HG02588 (cell line): ENCODE results near the gene GPC1.

Experiments used
- ATAC-seq: cut with Tn5 transposase; IDR thresholded peaks from one replicate; pipeline ENCODE4 v1.9.1; 2021; ENCODE audit warnings: mild to moderate bottlenecking, moderate library complexity; ENCODE audit not compliant: unreplicated experiment

Gene GPC1

DNA sequence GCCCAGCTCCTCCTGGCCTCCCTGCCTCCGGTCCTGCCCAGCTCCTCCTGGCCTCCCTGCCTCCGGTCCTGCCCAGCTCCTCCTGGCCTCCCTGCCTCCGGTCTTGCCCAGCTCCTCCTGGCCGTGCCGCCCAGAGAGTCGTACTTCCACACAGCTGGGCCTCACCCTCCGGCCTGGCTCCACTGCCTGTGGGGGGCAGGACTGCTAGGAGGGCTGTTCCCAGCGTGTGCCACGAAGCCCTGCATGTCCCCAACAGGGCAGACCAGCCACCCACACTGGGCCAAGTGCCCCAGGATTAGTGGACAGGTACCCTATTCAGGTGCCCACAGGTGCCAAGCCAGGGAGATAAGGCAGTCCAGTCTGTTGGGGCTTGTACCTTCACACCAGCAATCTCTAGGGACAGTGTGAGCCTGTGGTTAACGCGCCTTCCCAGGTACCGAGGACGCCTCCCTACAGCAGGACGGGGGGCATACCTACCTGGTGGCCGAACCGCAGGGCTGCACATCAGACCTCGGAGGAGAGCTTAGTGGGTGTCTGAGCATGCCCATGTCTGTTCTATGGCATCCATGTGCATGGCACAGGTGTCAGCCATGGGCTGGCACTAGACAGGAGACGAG is 5.3 kb downstream of the GPC1 start:
- ATAC-seq: no peak

DNA sequence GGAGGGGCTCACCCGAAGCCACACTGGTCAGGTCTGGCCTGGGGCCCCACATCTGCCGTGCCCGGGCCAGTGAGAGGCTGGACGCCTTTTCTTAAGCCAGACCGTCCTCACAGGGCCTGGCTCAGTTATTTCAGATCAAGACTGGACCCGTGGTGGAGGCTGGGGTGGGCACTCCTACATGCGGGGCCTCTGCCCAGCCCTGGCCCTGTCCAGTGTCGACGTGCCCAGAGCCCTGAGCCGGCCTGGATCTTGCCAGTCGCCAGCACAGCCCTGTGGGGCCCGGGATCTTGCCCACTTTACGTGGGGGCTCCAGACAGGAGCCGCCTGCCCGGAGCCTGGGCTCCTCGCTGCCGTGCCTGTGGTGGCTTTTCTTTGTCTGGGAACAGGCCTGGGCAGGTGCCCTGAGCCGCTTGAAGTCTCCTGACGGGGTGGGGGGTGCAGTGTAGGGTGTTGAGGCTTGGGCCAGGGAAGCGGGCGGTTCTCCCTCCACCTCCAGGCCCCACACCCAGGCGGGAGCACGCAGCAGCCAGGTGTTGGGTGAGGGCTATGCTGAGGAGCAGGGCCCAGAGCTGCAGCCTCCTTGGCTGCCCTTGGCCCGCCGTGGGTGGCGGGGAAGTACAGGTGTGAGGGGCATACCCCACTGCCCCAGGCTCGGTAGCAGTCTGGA is 6.0 kb downstream of the GPC1 start:
- ATAC-seq: no peak

DNA sequence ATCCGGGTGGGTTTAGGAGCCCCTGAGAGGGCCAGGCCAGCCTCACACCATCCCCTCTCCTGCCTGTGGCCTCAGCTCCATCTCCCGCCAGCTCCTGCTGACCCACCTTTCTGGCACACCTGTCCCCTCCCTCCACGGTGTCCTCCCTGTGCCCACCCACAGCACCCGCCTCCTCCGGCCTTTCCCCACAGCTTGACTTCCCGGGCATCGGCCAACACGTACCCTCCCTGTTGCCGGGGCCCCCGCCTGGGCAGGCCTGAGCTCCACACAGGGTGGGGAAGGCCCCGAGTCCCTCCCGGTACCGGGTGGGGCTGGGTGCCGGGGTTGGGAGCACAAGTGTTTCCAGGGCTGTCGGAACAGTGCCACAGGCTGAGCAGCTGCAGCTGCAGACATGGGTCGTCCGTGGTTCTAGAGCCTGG is 6.5 kb downstream of the GPC1 start:
- no peak for ATAC-seq

DNA sequence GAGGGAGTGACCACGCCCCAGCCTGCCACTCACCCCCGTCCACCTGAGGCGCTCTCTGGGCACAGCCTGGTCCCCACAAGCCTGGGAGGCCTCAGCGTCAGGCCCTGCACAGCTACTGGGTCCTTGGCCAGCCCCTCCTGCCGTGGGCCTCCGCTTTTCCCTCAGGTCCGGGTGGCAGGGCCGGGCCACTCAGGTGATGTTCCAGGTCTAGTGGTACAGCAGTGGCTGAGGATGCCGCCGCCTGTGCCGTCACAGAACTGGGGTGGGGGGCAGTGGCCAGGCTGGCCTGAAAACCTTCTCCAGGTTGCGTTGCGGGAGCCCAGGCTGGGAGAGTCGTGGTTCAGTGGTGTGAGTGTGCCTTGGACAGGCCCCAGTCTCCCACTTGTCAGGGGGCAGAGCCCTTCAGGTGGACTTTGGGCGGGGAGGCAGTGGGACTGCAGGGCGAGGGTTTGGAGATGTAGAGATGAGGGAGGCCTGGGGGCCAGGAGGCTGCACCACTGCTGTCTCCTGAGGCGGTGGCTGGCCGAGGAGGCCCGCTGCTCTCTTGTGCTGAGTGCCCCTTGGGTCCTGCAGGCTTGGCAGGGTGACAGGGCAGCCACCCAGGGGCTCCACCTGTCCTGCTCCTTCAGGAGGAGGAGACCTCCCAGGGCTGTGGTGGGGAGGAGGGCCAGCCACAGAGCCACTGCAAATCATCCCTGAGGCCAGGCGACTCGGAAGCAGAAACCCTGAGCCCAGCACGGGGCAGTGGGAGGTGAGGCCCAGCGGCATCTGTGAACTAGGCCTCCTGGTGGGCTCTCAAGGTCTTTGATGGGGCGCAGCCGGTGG is 7.6 kb downstream of the GPC1 start:
- no peak for ATAC-seq

DNA sequence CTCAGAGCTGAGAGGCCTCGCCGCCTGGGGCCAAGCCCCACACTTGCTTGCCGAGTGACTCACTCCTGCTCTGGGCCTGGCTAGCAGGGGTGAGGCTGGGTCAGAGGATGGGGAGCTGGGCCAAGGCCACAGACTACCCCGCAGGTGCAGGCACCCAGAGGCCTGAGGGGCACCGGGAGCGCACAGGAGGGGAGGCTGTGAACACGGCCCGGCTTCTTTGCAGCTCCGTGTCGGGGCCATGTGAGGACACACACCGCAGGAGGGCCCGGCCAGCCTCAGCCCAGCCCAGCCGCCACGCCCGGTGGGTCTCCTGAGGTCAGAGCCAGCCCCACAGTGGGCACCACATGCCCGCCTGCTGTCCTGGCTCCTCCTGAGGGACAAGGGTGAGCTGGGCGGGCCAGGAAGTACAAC is 8.4 kb downstream of the GPC1 start:
- no peak for ATAC-seq

DNA sequence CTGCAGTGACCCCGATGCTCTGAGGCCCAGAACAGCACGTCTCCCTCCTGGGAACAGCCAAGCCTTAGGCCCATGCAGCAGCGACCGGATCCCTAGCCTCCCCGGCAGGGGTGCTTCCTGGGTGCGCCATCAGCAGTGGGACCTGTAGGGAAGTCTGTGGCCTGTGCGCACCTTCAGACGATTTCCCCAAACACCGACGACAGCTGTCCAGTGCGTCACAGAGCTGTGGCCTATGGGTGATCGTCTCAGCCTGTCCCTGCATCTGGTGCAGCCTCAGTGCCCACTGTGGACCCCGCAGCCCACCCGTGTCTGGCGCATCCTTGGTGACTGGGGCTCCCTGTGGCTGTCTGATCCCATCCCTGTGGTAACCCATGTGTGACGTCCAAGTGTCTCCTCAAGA is 9.0 kb downstream of the GPC1 start:
- no peak for ATAC-seq

DNA sequence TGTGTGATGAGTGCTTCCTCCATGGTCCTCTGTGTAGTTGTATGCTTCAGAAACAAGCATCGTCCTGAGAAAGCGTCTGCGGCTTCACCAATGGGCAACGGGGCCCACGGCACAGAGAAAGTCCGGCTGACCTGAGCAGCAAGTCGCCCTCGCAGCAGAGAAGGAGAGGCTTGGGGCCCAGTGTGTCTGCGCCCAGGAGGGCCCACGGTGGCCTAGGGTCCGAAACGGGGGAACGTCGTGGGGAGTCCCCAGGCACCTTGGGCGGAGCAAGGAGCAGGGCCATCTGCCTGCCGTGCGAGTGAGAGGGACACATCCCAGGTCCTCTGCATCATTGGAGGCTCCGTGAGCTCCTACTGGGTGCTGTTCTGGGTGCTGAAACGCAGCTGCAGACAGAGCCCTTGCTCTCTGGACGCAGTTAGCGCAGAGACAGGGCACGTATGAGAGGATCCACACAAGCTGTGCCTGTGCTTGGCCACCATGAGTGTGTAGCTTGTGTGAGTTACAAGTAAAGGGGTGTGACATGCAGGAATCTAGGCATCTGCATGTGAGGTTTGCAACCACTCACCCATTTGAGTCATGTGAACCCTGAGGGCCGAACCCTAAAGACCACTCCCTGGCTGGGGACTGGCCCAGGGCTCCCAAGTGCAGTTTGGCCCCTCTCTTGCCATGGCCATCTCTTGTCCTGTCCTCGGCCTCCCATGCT is 10.6 kb downstream of the GPC1 start:
- ATAC-seq: no peak

DNA sequence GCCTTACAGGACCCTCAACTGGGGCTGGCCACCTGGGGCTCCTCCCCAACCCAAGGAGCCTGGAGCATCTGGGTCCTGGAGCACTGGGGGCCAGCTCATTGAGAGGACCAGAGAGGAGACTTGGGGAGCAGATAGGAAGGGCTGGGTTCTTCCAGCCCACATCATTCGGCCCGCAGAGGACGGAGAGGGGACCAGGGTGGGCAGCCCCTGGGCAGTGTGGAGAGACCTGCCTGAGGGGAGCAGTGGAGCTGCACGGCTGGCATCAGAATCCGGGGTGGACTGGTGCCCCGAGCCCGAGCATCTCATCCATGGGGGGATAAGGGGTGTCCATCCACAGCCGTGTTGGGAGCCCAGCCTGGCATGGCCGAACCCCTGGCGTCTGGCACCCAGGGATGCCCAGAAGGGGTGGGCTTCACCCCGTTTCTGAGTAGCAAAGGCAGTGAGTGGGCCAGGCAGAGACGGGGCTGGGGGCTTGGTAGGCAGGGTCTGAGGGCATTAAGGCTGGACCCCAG is 11.3 kb downstream of the GPC1 start:
- ATAC-seq: no peak

DNA sequence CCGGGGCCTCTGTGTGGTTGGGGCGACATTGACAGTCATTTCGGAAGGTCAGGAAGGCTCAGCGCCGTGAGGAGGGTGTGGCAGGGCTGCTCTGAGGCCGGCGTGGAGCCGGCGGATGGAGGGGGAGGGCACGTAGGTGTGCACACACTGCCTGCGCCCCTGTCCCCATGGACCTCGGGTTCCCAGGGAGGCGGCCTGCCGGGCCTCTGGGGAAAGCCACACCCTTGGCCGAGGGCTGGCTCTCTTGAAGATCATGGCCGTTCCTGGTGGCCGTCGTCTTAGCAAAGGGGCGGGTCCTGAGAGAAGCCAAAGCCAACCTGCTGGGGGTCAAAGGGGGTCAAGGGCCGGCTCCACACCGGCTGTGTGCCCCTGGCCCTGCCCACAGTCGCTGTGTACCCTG is 11.9 kb downstream of the GPC1 start:
- no peak for ATAC-seq

DNA sequence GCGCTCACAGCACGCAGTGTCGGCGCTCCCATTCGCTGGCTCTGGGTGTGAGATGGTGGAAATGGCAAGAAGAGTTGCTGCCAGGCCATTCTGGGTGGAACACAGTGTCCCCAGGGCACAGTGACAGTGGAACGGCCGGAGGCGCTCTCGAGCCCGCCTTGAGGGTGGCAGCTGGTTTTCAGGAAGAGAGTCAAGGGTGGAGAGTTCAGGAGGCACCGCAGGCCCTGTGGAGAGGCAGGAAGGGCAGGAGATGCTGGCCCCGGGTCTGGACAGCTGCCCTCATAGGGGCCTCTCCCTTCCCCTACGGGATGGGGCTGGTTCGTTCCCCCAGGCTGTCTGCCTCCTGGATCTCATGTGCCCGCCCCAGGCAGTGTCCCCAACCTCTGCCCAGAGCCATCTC is 12.5 kb downstream of the GPC1 start:
- no peak for ATAC-seq

DNA sequence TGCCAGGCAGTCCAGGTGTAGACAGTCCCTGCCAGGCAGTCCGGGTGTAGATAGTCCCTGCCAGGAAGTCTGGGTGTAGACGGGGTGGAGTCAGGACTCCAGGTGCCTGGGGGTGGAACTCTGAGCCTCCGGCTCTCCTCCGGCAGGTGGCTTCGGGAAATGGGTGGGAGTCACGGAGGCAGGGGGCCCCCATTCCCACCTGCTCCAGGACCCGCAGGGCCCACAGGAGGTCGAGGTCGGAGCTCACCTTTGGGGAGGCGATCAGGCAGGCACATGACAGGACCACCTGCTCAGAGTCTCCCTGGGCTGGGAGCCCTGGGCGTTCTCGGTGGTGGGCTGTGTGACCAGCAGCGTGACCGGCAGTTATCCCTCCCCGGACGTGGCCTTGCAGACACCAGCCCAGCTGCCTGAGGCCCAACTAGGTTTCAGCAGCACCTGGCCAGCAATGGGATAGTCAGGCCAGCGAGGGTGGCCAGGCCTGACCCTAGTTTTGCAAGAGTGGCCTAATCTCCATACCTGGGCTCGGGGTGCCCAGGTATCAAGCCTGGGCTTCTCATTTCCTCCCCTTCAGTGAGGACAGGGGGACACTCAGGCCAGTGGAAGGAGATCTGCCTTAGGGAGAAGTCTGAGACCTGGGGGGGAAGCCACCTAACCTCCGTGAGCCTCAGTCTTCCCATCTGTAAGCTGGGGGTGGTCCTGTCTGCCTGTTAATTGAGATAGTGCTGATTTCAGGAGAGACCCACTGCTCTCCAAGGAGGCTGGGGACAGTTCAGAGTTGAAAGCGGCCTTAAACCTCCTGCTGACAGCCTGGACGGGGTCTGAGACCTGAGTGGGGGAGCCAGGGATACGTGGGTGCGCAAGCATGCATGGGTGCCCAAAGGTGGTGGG is 13.2 kb downstream of the GPC1 start:
- ATAC-seq: no peak

DNA sequence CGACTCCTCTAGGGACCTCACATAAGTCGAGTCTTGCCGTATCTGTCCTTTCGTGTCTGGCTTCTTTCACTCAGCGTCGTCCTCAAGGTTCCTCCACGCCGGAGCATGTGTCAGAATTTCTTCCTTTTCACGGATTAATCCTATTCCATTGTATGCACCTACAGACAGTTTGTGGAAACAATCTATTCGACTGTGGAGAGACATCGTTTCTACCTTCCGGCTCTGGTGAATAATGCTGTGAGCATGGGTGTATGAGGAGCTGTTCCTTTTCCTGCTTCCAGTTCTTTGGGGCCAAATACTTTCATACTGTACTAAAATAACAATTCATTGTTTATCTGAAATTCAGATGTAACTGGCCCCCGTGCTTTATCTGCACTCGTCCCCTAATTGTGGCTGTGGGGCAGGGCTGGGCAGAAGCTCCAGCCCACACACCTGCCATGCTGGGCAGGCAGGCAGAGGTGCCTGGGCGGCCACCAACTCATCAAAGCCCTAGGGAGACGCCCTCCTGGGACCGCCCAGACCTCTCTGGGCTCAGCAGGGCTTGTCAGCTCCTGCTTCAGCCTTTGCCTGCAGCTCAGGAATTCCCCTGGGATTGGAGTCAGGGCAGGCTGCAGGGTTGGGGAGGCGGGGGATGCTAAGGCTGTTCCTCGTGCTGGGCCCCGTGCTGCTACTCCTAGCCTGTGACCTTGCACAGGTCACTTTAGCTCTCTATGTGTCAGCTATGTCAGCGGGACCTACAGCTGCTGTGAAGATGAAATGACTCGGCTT is 14.5 kb downstream of the GPC1 start:
- ATAC-seq: no peak

DNA sequence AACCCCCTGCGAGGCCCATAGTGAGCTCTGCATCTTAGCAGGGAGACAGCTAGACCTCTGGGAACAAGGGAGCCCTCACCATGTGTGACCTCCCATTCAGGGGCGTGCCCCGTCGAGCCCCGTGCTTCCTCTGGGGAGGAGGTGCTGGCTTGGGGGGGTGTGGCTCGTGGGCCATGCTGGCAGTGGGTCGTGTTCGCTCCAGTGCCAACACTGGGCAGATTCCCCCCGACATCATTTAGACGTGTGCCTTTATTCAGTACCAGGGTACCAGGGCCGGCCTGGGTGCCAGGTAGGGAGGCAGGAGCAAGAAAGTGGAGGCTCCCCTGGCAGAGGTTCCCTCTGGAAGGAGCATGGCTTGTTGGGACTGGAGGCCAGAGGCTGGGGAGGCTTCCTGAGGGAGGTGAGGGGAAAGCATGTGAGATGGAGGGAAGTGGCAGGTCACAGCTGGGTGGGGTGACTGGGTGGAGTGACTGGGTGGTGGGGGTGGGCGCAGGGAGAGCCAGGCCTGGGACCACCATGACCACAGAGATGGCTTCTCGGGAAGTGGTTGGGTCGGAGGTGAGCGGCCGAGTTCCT is 15.2 kb downstream of the GPC1 start:
- no peak for ATAC-seq

DNA sequence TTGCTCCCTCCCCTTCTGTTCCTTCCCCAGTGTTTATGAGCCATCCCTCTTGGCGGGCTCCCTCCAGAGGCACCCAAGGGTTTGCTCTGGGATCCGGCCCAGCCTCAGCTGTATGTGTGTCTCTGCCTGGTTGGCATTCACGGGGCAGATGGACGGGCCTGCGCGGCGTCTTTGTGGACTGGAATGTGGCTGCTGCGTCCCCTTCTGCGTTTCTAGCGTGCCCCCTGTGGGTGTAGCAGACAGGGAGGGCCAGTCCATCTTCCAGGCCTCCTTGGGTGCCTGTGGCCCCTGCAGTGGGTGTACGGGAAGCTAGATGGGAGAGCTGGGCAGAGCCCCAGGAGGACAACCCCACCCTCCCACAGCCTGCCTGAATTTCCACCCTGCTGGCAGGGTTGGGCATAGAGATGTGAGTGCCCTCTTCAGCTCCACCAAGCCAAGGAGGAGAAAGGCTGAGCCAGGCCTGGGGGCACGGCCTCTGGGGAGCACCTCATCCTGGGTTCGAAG is 15.7 kb downstream of the GPC1 start:
- ATAC-seq: no peak

DNA sequence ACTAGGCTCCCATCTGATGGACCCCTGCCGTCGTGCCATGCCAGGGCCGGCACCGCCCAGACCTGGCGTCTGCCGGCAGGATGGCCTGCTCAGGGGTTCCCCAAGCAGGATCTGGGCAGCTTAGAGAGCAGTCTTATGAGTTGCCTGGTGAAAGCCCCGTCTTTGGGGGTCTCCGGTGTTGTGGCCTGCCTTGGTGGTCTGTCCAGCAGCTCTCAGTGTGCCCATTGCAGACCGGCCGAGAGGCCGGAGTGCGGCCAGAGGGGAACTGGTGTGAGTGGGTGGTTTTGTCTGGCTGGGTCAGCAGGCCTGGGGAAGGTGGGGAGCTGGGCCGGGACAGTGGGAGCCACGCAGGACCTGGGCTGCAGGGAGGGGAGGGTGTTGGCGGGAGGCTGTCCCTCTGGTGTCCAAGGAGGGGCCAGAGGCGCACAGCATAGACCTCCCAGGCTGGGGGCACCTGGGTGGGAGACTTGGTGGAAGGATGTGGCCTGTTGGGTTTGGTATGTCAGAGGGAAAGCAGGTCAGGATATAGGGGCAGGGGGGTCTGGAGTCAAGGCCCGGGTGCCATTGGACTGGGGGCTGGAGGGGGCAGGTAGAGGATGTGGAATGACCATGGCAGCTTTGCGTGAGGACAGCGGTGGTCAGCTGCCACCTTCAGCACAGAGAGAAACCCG is 16.5 kb downstream of the GPC1 start:
- ATAC-seq: no peak

DNA sequence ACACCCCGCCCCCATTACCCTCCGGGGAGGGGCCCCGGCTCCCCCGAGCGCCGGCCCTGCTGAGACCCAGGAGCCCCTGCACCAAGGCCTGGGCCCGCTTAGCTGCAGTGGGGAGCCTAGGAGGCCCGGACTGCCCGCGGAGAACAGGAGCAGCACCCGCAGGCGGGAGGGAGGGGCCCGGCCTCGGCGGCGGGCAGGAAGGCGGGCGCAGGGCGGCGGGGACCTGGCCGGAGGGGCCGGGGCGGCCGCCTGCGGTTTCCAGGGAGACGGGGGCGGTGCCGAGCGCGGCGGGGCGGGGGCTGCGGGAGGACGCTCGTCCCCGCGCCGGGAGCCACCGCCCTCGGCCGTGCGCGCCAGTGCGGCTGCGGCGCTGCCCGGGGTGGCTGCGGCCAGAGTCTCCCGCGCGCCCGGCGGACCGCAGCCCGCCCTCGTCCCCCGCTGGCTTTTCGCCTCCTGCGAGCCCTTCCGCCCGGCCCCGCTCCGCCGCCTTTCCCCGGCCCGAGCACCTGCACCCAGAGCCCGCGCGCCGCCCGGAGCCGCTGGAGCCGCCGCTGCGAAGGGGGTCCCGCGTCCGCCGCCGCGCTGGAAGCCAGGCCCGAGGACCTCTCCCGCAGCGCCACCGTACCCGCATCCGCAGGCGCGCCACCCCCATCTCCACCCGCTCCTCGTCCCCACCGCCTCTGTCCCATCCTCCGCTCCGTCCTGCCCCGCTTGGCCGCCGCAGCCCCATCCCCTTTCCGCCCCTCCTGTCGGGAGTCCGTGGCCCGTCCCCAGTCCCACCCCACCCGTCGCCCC is 17.2 kb downstream of the GPC1 start:
- ATAC-seq: no peak

DNA sequence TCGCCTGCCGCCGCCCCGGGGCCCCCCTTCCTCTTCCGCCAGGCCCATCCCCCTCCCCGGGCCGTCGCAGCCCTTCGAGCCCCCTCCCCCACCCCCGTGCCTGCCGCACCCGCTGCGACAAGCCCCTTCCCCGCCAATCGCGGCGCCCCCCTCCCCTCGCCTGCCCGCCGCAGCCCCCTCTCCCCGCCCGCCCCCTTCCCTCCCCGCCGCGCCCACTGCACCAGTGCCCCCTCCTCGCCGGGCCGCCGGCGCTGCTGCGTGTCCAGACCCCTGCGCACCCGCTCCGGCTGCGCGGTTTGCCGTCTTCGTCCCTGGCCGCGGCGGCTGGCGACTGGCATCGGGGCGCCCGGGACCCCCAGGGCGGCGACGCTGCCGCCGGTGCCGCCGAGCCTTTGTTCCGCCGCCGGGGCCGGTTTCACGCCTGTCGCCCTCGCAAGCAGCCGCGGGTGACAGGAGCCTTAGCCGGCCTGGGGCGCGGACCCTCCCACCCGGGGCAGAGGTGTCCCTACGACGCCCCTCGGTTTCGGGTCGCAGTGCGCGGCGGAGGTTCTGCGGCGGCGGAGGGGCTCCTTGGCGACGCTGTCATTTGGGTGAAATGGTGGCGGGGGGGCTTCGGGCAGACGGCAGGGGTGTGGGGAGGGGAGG is 18.1 kb downstream of the GPC1 start:
- no peak for ATAC-seq
